ENCODE results near the gene VARS1.

- TF ChIP-seq, protein P1, sequence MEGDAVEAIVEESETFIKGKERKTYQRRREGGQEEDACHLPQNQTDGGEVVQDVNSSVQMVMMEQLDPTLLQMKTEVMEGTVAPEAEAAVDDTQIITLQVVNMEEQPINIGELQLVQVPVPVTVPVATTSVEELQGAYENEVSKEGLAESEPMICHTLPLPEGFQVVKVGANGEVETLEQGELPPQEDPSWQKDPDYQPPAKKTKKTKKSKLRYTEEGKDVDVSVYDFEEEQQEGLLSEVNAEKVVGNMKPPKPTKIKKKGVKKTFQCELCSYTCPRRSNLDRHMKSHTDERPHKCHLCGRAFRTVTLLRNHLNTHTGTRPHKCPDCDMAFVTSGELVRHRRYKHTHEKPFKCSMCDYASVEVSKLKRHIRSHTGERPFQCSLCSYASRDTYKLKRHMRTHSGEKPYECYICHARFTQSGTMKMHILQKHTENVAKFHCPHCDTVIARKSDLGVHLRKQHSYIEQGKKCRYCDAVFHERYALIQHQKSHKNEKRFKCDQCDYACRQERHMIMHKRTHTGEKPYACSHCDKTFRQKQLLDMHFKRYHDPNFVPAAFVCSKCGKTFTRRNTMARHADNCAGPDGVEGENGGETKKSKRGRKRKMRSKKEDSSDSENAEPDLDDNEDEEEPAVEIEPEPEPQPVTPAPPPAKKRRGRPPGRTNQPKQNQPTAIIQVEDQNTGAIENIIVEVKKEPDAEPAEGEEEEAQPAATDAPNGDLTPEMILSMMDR (IDR thresholded peaks at IDR 0.05): no peak
- TF ChIP-seq POLR2A (IDR thresholded peaks at IDR 0.05): no peak
These were observed 30.0 kb upstream of the VARS1 start for GRCh38 chr6:31825553-31825952.

All from lower leg skin (tissue), 3 donors.